Nephron progenitor cell (in vitro differentiated cells): ENCODE results near the gene ATP6V1F.

Experiments
- DNase-seq: peaks from one replicate; pipeline ENCODE4 v3.0.0; 2021
- H3K27ac Mint-ChIP-seq: 2 replicates; pipeline ENCODE4 v1.8.0; 2021; ENCODE audit warnings: mild to moderate bottlenecking, moderate library complexity, mixed read lengths
- H3K27me3 Mint-ChIP-seq: 2 replicates; pipeline ENCODE4 v1.8.0; 2021; ENCODE audit warnings: mild to moderate bottlenecking, low read depth, mixed read lengths; ENCODE audit not compliant: poor library complexity
- H3K36me3 Mint-ChIP-seq: 2 replicates; pipeline ENCODE4 v1.8.0; 2021; ENCODE audit warnings: low read depth, mixed read lengths
- H3K4me1 Mint-ChIP-seq: 2 replicates; pipeline ENCODE4 v1.8.0; 2021; ENCODE audit warnings: mixed read lengths
- H3K4me3 Mint-ChIP-seq: 2 replicates; pipeline ENCODE4 v1.8.0; 2021; ENCODE audit warnings: mild to moderate bottlenecking, moderate library complexity, mixed read lengths
- H3K9me3 Mint-ChIP-seq: 2 replicates; pipeline ENCODE4 v1.8.0; 2021; ENCODE audit warnings: mild to moderate bottlenecking, moderate library complexity, mixed read lengths
- CTCF ChIP-seq: fragments of 200-600 bp; sonication (generic); IDR thresholded peaks from 2 replicates; pipeline ENCODE4 v1.5.0; 2021; ENCODE audit warnings: antibody characterized with exemption

ATP6V1F gene

GRCh38 chr7:128886391-128887168 is 23.9 kb downstream of the ATP6V1F start:
- H3K4me3 Mint-ChIP-seq, result no peak overlapping the region
- DNase-seq, result no peak
- H3K36me3 Mint-ChIP-seq, result peaks cover 6% of the 10 kb centered on the region
- H3K27ac Mint-ChIP-seq, result no peak overlapping the region
- H3K9me3 Mint-ChIP-seq, result no peaks in the 10 kb centered on the region
- H3K4me1 Mint-ChIP-seq, result peaks cover 21% of the 10 kb centered on the region
- no peak for TF ChIP-seq CTCF
- peaks cover 17% of the 10 kb centered on the region for H3K27me3 Mint-ChIP-seq

GRCh38 chr7:128887169-128888038 is 24.7 kb downstream of the ATP6V1F start:
- no peak for TF ChIP-seq CTCF

GRCh38 chr7:128888039-128888755 is 25.5 kb downstream of the ATP6V1F start:
- Mint-ChIP-seq H3K4me3 (no peak overlapping the region), H3K4me1 (peaks cover 21% of the 10 kb centered on the region), H3K27me3 (peaks cover 21% of the 10 kb centered on the region), H3K9me3 (no peaks in the 10 kb centered on the region), H3K27ac (no peak overlapping the region), H3K36me3 (peaks cover 6% of the 10 kb centered on the region)
- no peak for DNase-seq
- TF ChIP-seq CTCF, result no peak

More at GRCh38 chr7:128887169-128888038, 24.7 kb downstream of the ATP6V1F start:
- H3K4me3 Mint-ChIP-seq, result no peak overlapping the region
- H3K4me1 Mint-ChIP-seq, result peaks cover 21% of the 10 kb centered on the region
- no peak overlapping the region for H3K27ac Mint-ChIP-seq
- H3K27me3 Mint-ChIP-seq, result peaks cover 21% of the 10 kb centered on the region
- no peaks in the 10 kb centered on the region for H3K9me3 Mint-ChIP-seq
- DNase-seq, result no peak
- peaks cover 6% of the 10 kb centered on the region for H3K36me3 Mint-ChIP-seq

GRCh38 chr7:128888756-128889095 is 26.1 kb downstream of the ATP6V1F start:
- DNase-seq, result no peak
- H3K4me1 Mint-ChIP-seq, result peaks cover 17% of the 10 kb centered on the region
- H3K27ac Mint-ChIP-seq, result no peak overlapping the region
- H3K9me3 Mint-ChIP-seq, result no peaks in the 10 kb centered on the region
- H3K36me3 Mint-ChIP-seq, result peaks cover 6% of the 10 kb centered on the region
- H3K4me3 Mint-ChIP-seq, result no peak overlapping the region
- no peak for TF ChIP-seq CTCF
- H3K27me3 Mint-ChIP-seq, result peaks cover 21% of the 10 kb centered on the region

GRCh38 chr7:128889121-128889520 is 26.5 kb downstream of the ATP6V1F start:
- H3K4me3 Mint-ChIP-seq, result no peak overlapping the region

More at GRCh38 chr7:128889121-128889520, 26.5 kb downstream of the ATP6V1F start:
- TF ChIP-seq CTCF, result no peak
- DNase-seq, result no peak
- Mint-ChIP-seq H3K36me3 (peaks cover 6% of the 10 kb centered on the region), H3K9me3 (no peaks in the 10 kb centered on the region), H3K27me3 (peaks cover 21% of the 10 kb centered on the region), H3K4me1 (peaks cover 13% of the 10 kb centered on the region), H3K27ac (no peak overlapping the region)
